WTC11 (cell line): ENCODE results near the gene CDCA5. TPM values are rescaled to one million over a fixed set of nuclear protein-coding genes. Genes with fewer than 3 reads are reported as not detected.
A peak's percentile ranks its signal among the peaks of the same experiment; 100 is the strongest.

ENCODE experiments used
- ATAC-seq: fragments of 200-7000 bp; cut with Tn5 transposase; 2 replicates; pipeline ENCODE4 v1.10.0; 2021; ENCODE audit warnings: mild to moderate bottlenecking, moderate library complexity
- CTCF ChIA-PET: fragments of 300-600 bp; sonication (Branson Sonifier 250); formaldehyde crosslinking; loops from one replicate; lab custom pipeline; 2021; ENCODE audit warnings: antibody characterized with exemption; lab: Charles Lee
- POLR2A ChIA-PET: fragments of 350-600 bp; sonication (Branson Sonifier 250); formaldehyde crosslinking; loops from one replicate; lab custom pipeline; 2021; ENCODE audit warnings: antibody characterized with exemption; lab: Charles Lee
- DNase-seq: peaks from one replicate; pipeline ENCODE4 v3.0.0; 2021; ENCODE audit warnings: low spot score
- H3K27ac Mint-ChIP-seq: 2 replicates; pipeline ENCODE4 v1.8.0; 2021; ENCODE audit warnings: mixed read lengths
- H3K27me3 Mint-ChIP-seq: 2 replicates; pipeline ENCODE4 v1.8.0; 2021; ENCODE audit warnings: low read depth, mild to moderate bottlenecking, moderate library complexity, mixed read lengths
- H3K36me3 Mint-ChIP-seq: 2 replicates; pipeline ENCODE4 v1.8.0; 2021; ENCODE audit warnings: mixed read lengths
- H3K4me1 Mint-ChIP-seq: 2 replicates; pipeline ENCODE4 v1.8.0; 2022; ENCODE audit warnings: mixed read lengths
- H3K4me3 Mint-ChIP-seq: 2 replicates; pipeline ENCODE4 v1.8.0; 2021; ENCODE audit warnings: mild to moderate bottlenecking, moderate library complexity, mixed read lengths
- H3K9me3 Mint-ChIP-seq: 2 replicates; pipeline ENCODE4 v1.8.0; 2021; ENCODE audit warnings: mixed read lengths
- CDX4 ChIP-seq: fragments of 250-450 bp; sonication (Bioruptor Pico); IDR thresholded peaks from 2 replicates; pipeline ENCODE4 v1.9.0; 2021; ENCODE audit warnings: moderate library complexity, mild to moderate bottlenecking, inconsistent platforms, borderline replicate concordance
- E2F1 ChIP-seq: sonication (generic); formaldehyde crosslinking; IDR thresholded peaks from 2 replicates; pipeline ENCODE4 v1.8.0; 2022; ENCODE audit warnings: mild to moderate bottlenecking, missing genetic modification reagents
- EMX1 ChIP-seq: fragments of 250-450 bp; sonication (Bioruptor Pico); IDR thresholded peaks from 2 replicates; pipeline ENCODE4 v1.8.0; 2021; ENCODE audit warnings: mild to moderate bottlenecking
- FOXK1 ChIP-seq: sonication (generic); formaldehyde crosslinking; IDR thresholded peaks from 2 replicates; pipeline ENCODE4 v1.8.0; 2022; ENCODE audit warnings: mild to moderate bottlenecking, moderate library complexity, missing genetic modification reagents
- KAT7 ChIP-seq: sonication (generic); formaldehyde crosslinking; IDR thresholded peaks from 2 replicates; pipeline ENCODE4 v1.8.1; 2023; ENCODE audit warnings: missing genetic modification reagents, mild to moderate bottlenecking, borderline replicate concordance
- NR2C2 ChIP-seq: sonication (generic); formaldehyde crosslinking; IDR thresholded peaks from 2 replicates; pipeline ENCODE4 v1.8.0; 2022; ENCODE audit warnings: mild to moderate bottlenecking, missing genetic modification reagents
- RELA ChIP-seq: sonication (generic); formaldehyde crosslinking; IDR thresholded peaks from 2 replicates; pipeline ENCODE4 v1.8.1; 2022; ENCODE audit warnings: missing genetic modification reagents, mild to moderate bottlenecking, borderline replicate concordance
- TEAD1 ChIP-seq: sonication (generic); formaldehyde crosslinking; IDR thresholded peaks from 2 replicates; pipeline ENCODE4 v1.8.0; 2022; ENCODE audit warnings: mild to moderate bottlenecking, missing genetic modification reagents
- ZBTB21 ChIP-seq: sonication (generic); formaldehyde crosslinking; IDR thresholded peaks from 2 replicates; pipeline ENCODE4 v1.8.1; 2023; ENCODE audit warnings: mild to moderate bottlenecking, missing genetic modification reagents, borderline replicate concordance
- ZNF219 ChIP-seq: sonication (generic); formaldehyde crosslinking; IDR thresholded peaks from 2 replicates; pipeline ENCODE4 v1.8.0; 2023; ENCODE audit warnings: missing genetic modification reagents, mild to moderate bottlenecking, borderline replicate concordance
- ZNF317 ChIP-seq: sonication (generic); formaldehyde crosslinking; IDR thresholded peaks from 2 replicates; pipeline ENCODE4 v1.8.1; 2023; ENCODE audit warnings: low read depth, mild to moderate bottlenecking, moderate library complexity, missing genetic modification reagents, borderline replicate concordance
- ZNF512 ChIP-seq: sonication (generic); formaldehyde crosslinking; IDR thresholded peaks from 2 replicates; pipeline ENCODE4 v1.8.1; 2022; ENCODE audit warnings: missing genetic modification reagents, borderline replicate concordance
- total RNA-seq: library from RNA; stranded (reverse); gene quantifications from 3 replicates; pipeline ENCODE4 v1.2.3, GENCODE V29; 2021
- TF ChIP-seq, protein P1 (sequence below): fragments of 250-450 bp; sonication (Bioruptor Pico); IDR thresholded peaks from 2 replicates; pipeline ENCODE4 v1.9.0; 2021; ENCODE audit warnings: mild to moderate bottlenecking

CDCA5 gene
- total RNA-seq, 1 experiment from 2014 or later, result 95.9 TPM

DNA sequence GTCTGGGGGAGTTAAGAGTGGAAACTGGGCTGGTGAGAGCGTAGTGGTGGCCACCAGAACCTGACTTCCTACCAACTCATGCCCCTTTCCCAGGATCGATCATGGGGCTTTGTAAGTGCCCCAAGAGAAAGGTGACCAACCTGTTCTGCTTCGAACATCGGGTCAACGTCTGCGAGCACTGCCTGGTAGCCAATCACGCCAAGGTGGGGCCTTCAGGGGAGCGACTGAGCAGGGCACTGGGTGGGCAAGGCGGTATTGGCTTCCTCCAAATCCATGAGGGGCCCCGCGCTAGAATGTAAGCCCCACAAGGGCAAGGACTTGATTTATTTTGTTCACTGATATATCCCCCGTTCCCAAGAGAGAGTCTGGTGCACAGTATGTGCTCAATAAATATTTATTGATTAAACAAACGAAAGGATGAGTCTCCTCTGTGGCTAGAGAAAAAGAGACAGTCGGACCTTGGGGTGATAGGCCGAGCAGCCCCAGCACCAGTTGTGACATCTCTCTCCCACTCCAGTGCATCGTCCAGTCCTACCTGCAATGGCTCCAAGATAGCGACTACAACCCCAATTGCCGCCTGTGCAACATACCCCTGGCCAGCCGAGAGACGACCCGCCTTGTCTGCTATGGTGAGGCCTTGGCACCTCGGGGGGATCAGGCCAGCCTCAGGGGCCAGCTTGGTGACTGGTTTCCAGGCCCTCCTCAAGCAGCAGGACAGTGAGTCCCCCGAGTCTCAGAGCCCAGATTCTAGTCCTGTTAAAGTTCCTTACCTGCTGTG is 947 bp upstream of the CDCA5 start:
- no peaks in the 10 kb centered on the region for H3K27me3 Mint-ChIP-seq
- POLR2A ChIA-PET, result interaction anchor here (0.8 to 1.0 kb wide), 3 partner anchors 27 to 44 kb away, joined by 3 to 4 read pairs (median 4); partner anchors contain the start of genes SAC3D1, TM7SF2 and ZNHIT2
- peaks cover 10% of the 10 kb centered on the region for H3K4me1 Mint-ChIP-seq
- CTCF ChIA-PET, result interaction anchor here (1.3 to 1.4 kb wide), 2 partner anchors 26 to 27 kb away, joined by 5 read pairs; partner anchors contain the start of gene TM7SF2
- H3K9me3 Mint-ChIP-seq, result no peaks in the 10 kb centered on the region
- no peak for DNase-seq
- peak overlapping the region; percentile 94 for H3K4me3 Mint-ChIP-seq
- no peak; the same call in 1 of the 2 replicates for ATAC-seq
- no peak for TF ChIP-seq ZNF219
- no peak for TF ChIP-seq ZNF512 (CRISPR knock-in tag)
- no peak for TF ChIP-seq E2F1 (CRISPR knock-in tag)
- no peak for TF ChIP-seq TEAD1 (CRISPR knock-in tag)
- TF ChIP-seq EMX1 (CRISPR knock-in tag), result no peak
- no peak for TF ChIP-seq ZNF317 (CRISPR knock-in tag)
- peaks cover 28% of the 10 kb centered on the region for H3K36me3 Mint-ChIP-seq
- peak overlapping the region; percentile 99 for H3K27ac Mint-ChIP-seq

DNA sequence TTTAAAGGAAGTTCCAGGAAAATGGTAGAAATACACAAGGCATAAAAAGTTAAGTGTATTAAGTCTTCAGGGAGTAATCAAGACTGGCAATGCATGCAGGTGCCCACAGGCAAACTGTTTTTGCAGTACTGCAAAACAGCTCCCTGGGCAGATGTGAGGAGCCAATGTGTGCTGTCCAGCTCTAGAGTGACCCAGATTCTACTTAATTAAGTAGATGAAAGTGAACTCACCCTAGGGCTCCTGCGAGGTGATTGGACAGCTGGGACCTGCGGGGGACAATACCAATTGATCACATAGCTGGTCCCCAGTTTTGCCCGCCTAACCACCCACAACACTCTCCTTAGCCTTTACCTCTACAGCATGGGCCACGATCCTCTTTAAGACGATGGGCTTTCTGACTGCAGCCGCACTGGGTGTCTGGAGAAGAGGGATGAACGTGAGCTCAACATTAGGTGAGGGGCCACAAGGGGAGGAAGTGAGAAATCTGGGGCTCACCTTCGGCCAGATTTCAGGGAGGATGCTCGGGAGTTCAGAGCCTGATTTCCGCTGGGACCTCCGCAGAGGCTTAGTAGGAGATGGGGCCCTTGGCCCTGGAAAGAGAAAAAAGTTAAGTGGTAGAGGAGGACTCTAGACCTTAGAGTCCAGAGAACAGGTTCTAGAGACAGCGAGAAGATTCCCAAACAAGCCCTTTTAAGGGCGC is 556 bp downstream of the CDCA5 start:
- H3K36me3 Mint-ChIP-seq, result peaks cover 39% of the 10 kb centered on the region
- peak overlapping the region; percentile 99 for H3K27ac Mint-ChIP-seq
- H3K9me3 Mint-ChIP-seq, result no peaks in the 10 kb centered on the region
- peak overlapping the region; percentile 94 for H3K4me3 Mint-ChIP-seq
- ChIA-PET CTCF (interaction anchor here (1.1 to 1.4 kb wide), 4 partner anchors 27 to 98 kb away, joined by 3 to 6 read pairs (median 3); partner anchors contain the start of gene CAPN1), POLR2A (interaction anchor here (0.6 kb wide), 2 partner anchors 135 to 159 kb away, joined by 3 read pairs; no protein-coding TSS in a partner anchor)
- H3K4me1 Mint-ChIP-seq, result peaks cover 16% of the 10 kb centered on the region
- H3K27me3 Mint-ChIP-seq, result no peaks in the 10 kb centered on the region
- ATAC-seq (no peak), DNase-seq (no peak)
- TF ChIP-seq FOXK1 (CRISPR knock-in tag) (no peak), ZBTB21 (CRISPR knock-in tag) (no peak), NR2C2 (CRISPR knock-in tag) (no peak), RELA (0 out of 2 replicates have a peak, but pooled peaks have one; percentile 9), CDX4 (CRISPR knock-in tag) (no peak), KAT7 (0 out of 2 replicates have a peak, but pooled peaks have one; percentile 3)
- TF ChIP-seq, protein P1, sequence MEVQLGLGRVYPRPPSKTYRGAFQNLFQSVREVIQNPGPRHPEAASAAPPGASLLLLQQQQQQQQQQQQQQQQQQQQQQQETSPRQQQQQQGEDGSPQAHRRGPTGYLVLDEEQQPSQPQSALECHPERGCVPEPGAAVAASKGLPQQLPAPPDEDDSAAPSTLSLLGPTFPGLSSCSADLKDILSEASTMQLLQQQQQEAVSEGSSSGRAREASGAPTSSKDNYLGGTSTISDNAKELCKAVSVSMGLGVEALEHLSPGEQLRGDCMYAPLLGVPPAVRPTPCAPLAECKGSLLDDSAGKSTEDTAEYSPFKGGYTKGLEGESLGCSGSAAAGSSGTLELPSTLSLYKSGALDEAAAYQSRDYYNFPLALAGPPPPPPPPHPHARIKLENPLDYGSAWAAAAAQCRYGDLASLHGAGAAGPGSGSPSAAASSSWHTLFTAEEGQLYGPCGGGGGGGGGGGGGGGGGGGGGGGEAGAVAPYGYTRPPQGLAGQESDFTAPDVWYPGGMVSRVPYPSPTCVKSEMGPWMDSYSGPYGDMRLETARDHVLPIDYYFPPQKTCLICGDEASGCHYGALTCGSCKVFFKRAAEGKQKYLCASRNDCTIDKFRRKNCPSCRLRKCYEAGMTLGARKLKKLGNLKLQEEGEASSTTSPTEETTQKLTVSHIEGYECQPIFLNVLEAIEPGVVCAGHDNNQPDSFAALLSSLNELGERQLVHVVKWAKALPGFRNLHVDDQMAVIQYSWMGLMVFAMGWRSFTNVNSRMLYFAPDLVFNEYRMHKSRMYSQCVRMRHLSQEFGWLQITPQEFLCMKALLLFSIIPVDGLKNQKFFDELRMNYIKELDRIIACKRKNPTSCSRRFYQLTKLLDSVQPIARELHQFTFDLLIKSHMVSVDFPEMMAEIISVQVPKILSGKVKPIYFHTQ (CRISPR knock-in tag), result no peak
